B cell (primary cell): ENCODE results near the gene PROCA1. TPM values are rescaled to one million over a fixed set of nuclear protein-coding genes. Genes with fewer than 3 reads are reported as not detected.

Source experiments
- ATAC-seq: fragments of 200-7000 bp; cut with Tn5 transposase; one replicate; pipeline ENCODE4 v1.10.0; 2021; ENCODE audit warnings: low read depth, mild to moderate bottlenecking, moderate number of reproducible peaks, moderate library complexity
- CTCF ChIA-PET: fragments of 350-600 bp; sonication (Branson Sonifier 250); formaldehyde crosslinking; loops from one replicate; lab custom pipeline; 2021; ENCODE audit warnings: antibody characterized with exemption, inconsistent platforms; lab: Charles Lee
- POLR2A ChIA-PET: fragments of 350-600 bp; sonication (Branson Sonifier 250); formaldehyde crosslinking; loops from one replicate; lab custom pipeline; 2021; ENCODE audit warnings: antibody characterized with exemption; lab: Charles Lee
- DNase-seq: peaks from one replicate; pipeline ENCODE4 v3.0.0; 2013
- H2AFZ ChIP-seq: 2 replicates; pipeline ENCODE4 v1.6.1; 2012; ENCODE audit warnings: mild to moderate bottlenecking, low read depth, low read length; ENCODE audit not compliant: insufficient read depth, poor library complexity, severe bottlenecking
- H3K27ac ChIP-seq, 2 donors: 1 replicate in 1 of 2; 2 replicates in 1 of 2; pipeline ENCODE4 v1.5.1; 2012 to 2013; ENCODE audit warnings: low read length in 2 of 2, mild to moderate bottlenecking in 2 of 2, moderate library complexity in 1 of 2
- H3K27me3 ChIP-seq, 4 experiments: fragments of 200-600 bp in 1 of 4; sonication (generic) in 1 of 4; replicated peaks in 1 of 4; 1 replicate in 2 of 4; 2 replicates in 2 of 4; pipeline versions ENCODE4 v1.6.1 to v1.7.0; 2013 to 2016; ENCODE audit warnings: low read length in 3 of 4, mild to moderate bottlenecking in 2 of 4, mixed read lengths in 1 of 4, moderate library complexity in 1 of 4; ENCODE audit not compliant: insufficient read depth in 4 of 4, control insufficient read depth in 3 of 4; ENCODE audit errors: control extremely low read depth in 1 of 4
- H3K36me3 ChIP-seq, 2 experiments: replicated peaks in 1 of 2; 1 replicate in 1 of 2; 2 replicates in 1 of 2; pipeline versions ENCODE4 v1.6.1 to v1.7.1; 2013; ENCODE audit warnings: low read length in 1 of 2; ENCODE audit not compliant: insufficient read depth in 2 of 2, control insufficient read depth in 1 of 2; ENCODE audit errors: control extremely low read depth in 1 of 2, extremely low read depth in 1 of 2
- H3K4me1 ChIP-seq, 2 donors: fragments of 200-600 bp in 1 of 2; sonication (generic) in 1 of 2; 1 replicate in 1 of 2; 2 replicates in 1 of 2; pipeline versions ENCODE4 v1.5.1 to v1.6.1; 2013 to 2017; ENCODE audit warnings: low read length in 2 of 2; ENCODE audit not compliant: control insufficient read depth in 2 of 2, insufficient read depth in 2 of 2
- H3K4me2 ChIP-seq: replicated peaks from 2 replicates; pipeline ENCODE3; 2012; ENCODE audit warnings: mild to moderate bottlenecking, low read depth, low read length; ENCODE audit not compliant: poor library complexity, severe bottlenecking
- H3K4me3 ChIP-seq, 5 experiments: fragments of 200-600 bp in 1 of 5; sonication (generic) in 1 of 5; 1 replicate in 3 of 5; 2 replicates in 2 of 5; pipeline versions ENCODE4 v1.5.1 to v1.7.0; 2011 to 2016; ENCODE audit warnings: low read length in 4 of 5, mild to moderate bottlenecking in 4 of 5, low read depth in 2 of 5, control low read depth in 1 of 5, moderate library complexity in 1 of 5; ENCODE audit not compliant: insufficient read depth in 1 of 5; ENCODE audit errors: control extremely low read depth in 1 of 5, extremely low read depth in 1 of 5
- H3K79me2 ChIP-seq: fragments of 200-600 bp; sonication (generic); one replicate; pipeline ENCODE4 v1.6.0; 2016; ENCODE audit warnings: low read length; ENCODE audit not compliant: control insufficient read depth, insufficient read depth
- H3K9ac ChIP-seq: fragments of 200-600 bp; sonication (generic); 2 replicates; pipeline ENCODE4 v1.6.1; 2017; ENCODE audit warnings: mild to moderate bottlenecking, low read length, moderate library complexity
- H3K9me3 ChIP-seq, 3 donors: one replicate each; pipeline versions ENCODE4 v1.6.1 to v1.7.1; 2013; ENCODE audit warnings: low read length in 2 of 3; ENCODE audit not compliant: control insufficient read depth in 2 of 3, insufficient read depth in 1 of 3; ENCODE audit errors: control extremely low read depth in 1 of 3
- H4K20me1 ChIP-seq: 2 replicates; pipeline ENCODE4 v1.6.0; 2012; ENCODE audit warnings: mild to moderate bottlenecking, low read length; ENCODE audit not compliant: insufficient read depth, control insufficient read depth, poor library complexity, severe bottlenecking
- H3K27ac Mint-ChIP-seq: one replicate; pipeline ENCODE4 v1.8.0; 2021; ENCODE audit warnings: mixed read lengths
- H3K27me3 Mint-ChIP-seq: one replicate; pipeline ENCODE4 v1.8.0; 2021; ENCODE audit warnings: mixed read lengths
- H3K4me1 Mint-ChIP-seq: one replicate; pipeline ENCODE4 v1.8.0; 2021; ENCODE audit warnings: mixed read lengths
- H3K4me3 Mint-ChIP-seq: one replicate; pipeline ENCODE4 v1.8.0; 2021; ENCODE audit warnings: mixed read lengths
- H3K9me3 Mint-ChIP-seq: one replicate; pipeline ENCODE4 v1.8.0; 2022; ENCODE audit warnings: mixed read lengths; ENCODE audit not compliant: insufficient read depth
- CTCF ChIP-seq: fragments of 200-600 bp; IDR thresholded peaks from one replicate; pipeline ENCODE4 v1.8.0; 2022; ENCODE audit warnings: antibody characterized with exemption, mild to moderate bottlenecking
- EZH2 ChIP-seq: IDR thresholded peaks from 2 replicates; pipeline ENCODE4 v1.6.1; 2012; ENCODE audit warnings: borderline replicate concordance, low read depth, mild to moderate bottlenecking, moderate library complexity, low read length; ENCODE audit not compliant: insufficient read depth, poor library complexity, severe bottlenecking
- WGBS: methylation state at CpG from one replicate; pipeline ENCODE4 v1.1.5; 2013; ENCODE audit warnings: missing lambda C conversion rate; ENCODE audit not compliant: insufficient coverage; 5-methylcytosine and 5-hydroxymethylcytosine counted together
- intact Hi-C: fragments of 100-400 bp; cut with micrococcal nuclease; formaldehyde crosslinking; loops from one replicate; pipeline ENCODE4 v1.10.0; 2022
- polyA plus RNA-seq: library from polyadenylated mRNA; depleted of rRNA; stranded (reverse); fragments of >200 nt; gene quantifications from 2 replicates; pipeline ENCODE4 v1.2.3, GENCODE V29; 2012
- total RNA-seq, 2 donors: library from RNA; stranded (reverse); fragments of 120-200 nt in 1 of 2; gene quantifications; 1 replicate in 1 of 2; 2 replicates in 1 of 2; pipeline versions ENCODE4 v1.2.3 to v1.2.4, GENCODE V29; 2013 to 2022

The PROCA1 gene
- total and polyA plus RNA-seq, 2 donors (not counting 1 experiment from before 2014, with no cell fraction given), result 7.4 to 26.8 TPM

- WGBS, result over 99% methylated on average over 18 of the region's 18 CpGs
- H2AFZ ChIP-seq, result no peak overlapping the region
- peaks cover 29% of the 10 kb centered on the region for H4K20me1 ChIP-seq
- POLR2A ChIA-PET, result no interaction called here
- H3K79me2 ChIP-seq, result peaks cover 39% of the 10 kb centered on the region
- H3K9me3 ChIP-seq, result no peaks in the 10 kb centered on the region
- no peak overlapping the region for H3K27ac Mint-ChIP-seq
- H3K9me3 Mint-ChIP-seq, result no peaks in the 10 kb centered on the region
- peak; percentile 25 for DNase-seq
- intact Hi-C loops, result no loop called here
- no peak overlapping the region for H3K4me3 Mint-ChIP-seq
- H3K4me1 Mint-ChIP-seq, result peaks cover 11% of the 10 kb centered on the region
- no peak overlapping the region for H3K4me2 ChIP-seq
- CTCF ChIA-PET, result interaction anchor here (6.6 to 7.6 kb wide), 5 partner anchors 9 to 194 kb away, joined by 58 to 137 read pairs (median 112); partner anchors contain the start of genes DHRS13, FLOT2, NEK8 and PHF12
- no peak overlapping the region for H3K4me3 ChIP-seq
- H3K4me1 ChIP-seq, result peaks cover 0 to 8% of the 10 kb centered on the region in 2 donors
- no peaks in the 10 kb centered on the region for H3K27me3 ChIP-seq
- no peak overlapping the region for H3K9ac ChIP-seq
- H3K27me3 Mint-ChIP-seq, result no peaks in the 10 kb centered on the region
- no peak for TF ChIP-seq CTCF
- no peak for TF ChIP-seq EZH2
- H3K27ac ChIP-seq, result no peak overlapping the region
- no peak for ATAC-seq
- peaks cover 7 to 34% of the 10 kb centered on the region in 2 experiments for H3K36me3 ChIP-seq
These were observed 47.7 kb upstream of the PROCA1 start for GRCh38 chr17:28759256-28759865.

DNA sequence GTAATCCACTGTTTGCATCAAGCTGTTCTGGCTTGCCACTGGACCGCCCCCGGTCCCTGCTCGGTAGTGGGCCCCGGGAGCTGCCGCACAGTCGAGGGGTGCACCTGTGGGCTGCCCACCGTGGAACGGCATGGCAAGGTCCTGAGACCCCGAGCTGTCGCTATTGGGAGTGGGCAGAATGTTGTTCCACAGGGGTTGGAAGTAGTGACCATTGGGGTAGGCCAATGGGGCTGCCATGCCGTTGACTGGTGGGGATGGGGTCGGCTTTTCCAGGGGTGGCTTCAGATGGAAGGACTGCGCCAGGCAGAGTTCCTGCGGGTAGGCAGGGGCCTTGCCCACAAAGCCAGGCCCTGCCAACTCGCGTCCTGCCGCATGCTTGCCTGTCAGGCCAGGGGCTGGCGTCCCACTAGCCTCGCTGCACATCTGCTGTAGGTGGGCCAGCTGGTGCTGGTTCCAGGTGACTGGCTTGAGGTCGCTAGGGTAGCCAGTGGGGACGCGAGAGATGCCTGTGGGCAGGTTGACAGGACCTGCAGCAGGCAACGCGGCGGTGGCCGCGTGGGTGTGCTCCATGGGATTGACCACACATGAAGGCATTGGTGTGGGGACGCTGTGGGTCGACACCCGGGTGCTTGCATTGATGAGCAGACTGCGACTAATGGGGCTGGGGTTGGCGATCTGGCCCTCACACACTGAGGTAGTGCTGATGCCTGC lies 46.9 kb upstream of the PROCA1 start:
- no peak overlapping the region for H3K4me2 ChIP-seq
- Mint-ChIP-seq H3K9me3 (no peaks in the 10 kb centered on the region), H3K4me1 (peaks cover 9% of the 10 kb centered on the region), H3K27ac (no peak overlapping the region), H3K27me3 (no peaks in the 10 kb centered on the region), H3K4me3 (no peak overlapping the region)
- H3K27me3 ChIP-seq, result no peaks in the 10 kb centered on the region
- no peaks in the 10 kb centered on the region for H3K9me3 ChIP-seq
- no peak overlapping the region for H3K9ac ChIP-seq
- peaks cover 28% of the 10 kb centered on the region for H4K20me1 ChIP-seq
- TF ChIP-seq CTCF (no peak), EZH2 (no peak)
- H2AFZ ChIP-seq, result no peak overlapping the region
- WGBS, result 97% methylated on average over 32 of the region's 32 CpGs
- H3K36me3 ChIP-seq, result peaks cover 7 to 34% of the 10 kb centered on the region in 2 experiments
- peaks cover 0 to 8% of the 10 kb centered on the region in 2 donors for H3K4me1 ChIP-seq
- intact Hi-C loops, result no loop called here
- ChIA-PET POLR2A (no interaction called here), CTCF (interaction anchor here (1.0 kb wide), 1 partner anchor 31 kb away, joined by 4 read pairs; no protein-coding TSS in a partner anchor)
- no peak overlapping the region for H3K4me3 ChIP-seq
- H3K27ac ChIP-seq, result no peak overlapping the region
- peaks cover 36% of the 10 kb centered on the region for H3K79me2 ChIP-seq
- DNase-seq, result peak; percentile 31
- no peak for ATAC-seq
